NCI-H146 treated with DMSO at 0.1 percent for 48 hours (cell line): ENCODE data around the gene ZNF175.

ENCODE experiments used
- DNase-seq: peaks from one replicate; lab custom pipeline; 2025; ENCODE audit not compliant: unreplicated experiment; lab: John Stamatoyannopoulos, UW

The ZNF175 gene

DNA sequence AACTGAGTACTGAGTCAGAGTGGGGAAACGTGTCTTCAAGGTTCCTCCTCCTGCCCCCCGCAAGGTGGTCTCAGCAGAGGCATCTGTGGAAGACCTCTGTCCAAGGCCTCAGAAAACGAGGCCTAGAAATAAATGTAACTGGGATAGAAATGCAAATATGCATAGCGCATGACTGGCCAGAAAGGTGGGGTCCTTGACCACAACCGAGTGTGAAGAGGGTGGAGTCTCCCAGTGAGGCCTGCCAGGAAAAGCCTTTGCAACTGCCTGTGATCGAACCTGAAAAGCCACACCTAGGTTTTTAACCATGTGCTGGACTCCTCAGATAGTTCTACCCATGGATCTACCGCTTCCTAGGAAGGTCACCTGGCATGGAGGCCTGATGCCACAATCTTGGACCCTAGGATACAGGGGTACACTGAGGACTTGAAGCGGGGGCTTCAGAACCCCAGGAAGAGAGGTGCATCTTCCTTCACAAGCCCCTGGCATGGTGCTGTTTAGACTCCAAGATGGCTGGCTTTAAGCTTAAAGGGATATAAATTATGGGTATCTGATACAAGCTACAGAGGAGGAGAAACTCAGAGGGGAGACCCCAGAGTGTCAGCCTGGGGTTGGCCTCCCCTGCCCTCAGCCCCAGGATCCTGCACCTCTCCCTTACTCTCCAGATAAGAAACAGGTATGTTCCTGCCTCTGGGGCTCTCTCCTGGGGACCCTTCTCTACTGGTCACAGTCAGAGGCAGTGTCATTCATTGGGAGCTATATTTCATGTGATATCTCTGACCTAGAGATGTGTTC lies 21.4 kb upstream of the ZNF175 start:
- DNase-seq, result no peak

GRCh38 chr19:51550848-51551672 lies 20.0 kb upstream of the ZNF175 start:
- no peak for DNase-seq

- no peak for DNase-seq
Measured at GRCh38 chr19:51551673-51552432, 19.2 kb upstream of the ZNF175 start.

GRCh38 chr19:51552608-51552995 lies 18.5 kb upstream of the ZNF175 start:
- DNase-seq, result no peak

- no peak for DNase-seq
Measured at GRCh38 chr19:51552996-51553725, 17.9 kb upstream of the ZNF175 start.

- no peak for DNase-seq
Measured at GRCh38 chr19:51559240-51559639, 11.8 kb upstream of the ZNF175 start.

DNA sequence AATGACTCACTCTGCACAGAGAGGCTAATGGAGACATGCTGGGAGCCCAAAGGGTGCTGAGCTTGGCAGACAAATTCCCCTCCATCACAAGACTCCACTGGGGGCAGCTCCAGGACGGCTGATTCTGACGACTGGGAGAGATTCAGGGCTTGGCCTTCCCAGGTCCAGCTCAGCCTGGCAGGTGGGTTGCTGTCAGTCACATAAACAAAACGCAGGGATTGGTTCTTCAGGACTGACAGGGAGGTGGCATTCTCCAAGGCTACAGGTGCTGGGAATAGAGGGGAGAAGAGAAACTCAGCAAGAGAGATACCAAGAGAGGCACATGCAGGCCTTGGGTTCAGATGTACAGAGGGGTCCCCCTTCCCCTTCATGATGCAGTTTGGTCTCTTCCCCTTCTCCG lies 10.7 kb upstream of the ZNF175 start:
- no peak for DNase-seq

DNA sequence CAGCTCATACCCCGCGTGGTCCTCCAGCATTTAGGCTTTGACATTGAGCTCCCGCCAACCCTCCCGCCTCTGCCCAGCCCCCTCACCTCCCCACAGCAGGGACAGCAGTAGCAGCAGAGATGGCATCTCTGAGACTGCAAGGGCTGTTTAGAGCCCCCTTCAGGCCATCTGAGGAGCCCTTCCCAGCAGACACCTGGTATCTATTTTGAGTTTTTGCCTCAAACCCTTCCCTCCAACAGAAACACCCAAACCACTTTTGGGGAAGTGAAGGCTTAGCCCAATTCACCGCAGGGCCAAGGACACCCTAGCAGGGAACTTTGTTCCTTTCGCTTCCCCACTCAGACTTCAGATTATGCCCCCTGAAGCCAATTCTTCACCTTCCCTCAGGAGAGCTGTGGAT lies 6.3 kb upstream of the ZNF175 start:
- no peak for DNase-seq

DNA sequence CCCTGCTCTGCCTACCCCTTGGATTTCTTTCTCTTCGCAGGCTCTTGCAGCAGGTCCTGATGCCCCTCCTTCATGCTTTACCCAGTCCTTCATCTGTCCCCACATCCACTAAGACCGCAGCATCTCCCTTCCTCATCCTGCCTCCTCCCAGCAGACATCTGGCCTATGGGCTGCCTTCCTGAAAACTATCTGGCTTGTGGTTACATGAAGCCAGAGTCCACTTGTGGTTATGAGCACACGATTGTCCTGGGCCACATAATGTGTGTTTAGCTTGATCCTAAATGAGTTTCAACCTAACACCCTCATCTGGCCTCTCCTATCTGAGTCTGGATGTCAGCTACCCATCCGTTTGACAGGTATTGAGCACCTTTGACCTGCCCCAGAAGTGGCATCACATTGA lies 5.5 kb upstream of the ZNF175 start:
- DNase-seq, result no peak

DNA sequence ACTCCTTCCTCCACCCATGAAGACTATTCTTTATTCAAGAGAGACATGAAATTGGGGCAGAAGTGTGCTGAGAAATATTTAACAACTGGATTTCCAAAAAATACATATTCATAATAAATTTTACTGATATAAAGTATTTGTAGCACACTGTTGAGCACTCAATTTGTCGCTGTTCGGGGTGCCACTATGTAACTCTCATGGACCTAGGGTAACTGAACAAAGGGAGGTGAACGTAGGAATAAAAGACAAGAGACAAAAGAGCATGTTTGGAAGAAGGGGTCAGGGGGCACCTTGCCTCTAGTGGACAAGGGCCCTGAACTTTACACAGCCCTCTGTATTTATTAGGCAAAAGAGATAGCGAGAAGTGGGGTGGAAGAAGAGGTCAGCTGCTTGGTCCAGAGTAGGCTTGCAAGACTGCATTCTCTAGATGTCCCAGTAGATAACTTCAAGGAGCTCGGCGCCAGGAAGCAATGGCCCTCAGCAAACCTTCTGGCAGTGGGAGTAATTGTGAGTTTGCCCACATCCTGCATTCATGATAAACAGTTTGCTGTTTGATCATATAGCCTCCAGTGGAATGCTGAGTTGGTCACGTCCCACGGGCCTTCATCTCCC lies 4.5 kb upstream of the ZNF175 start:
- DNase-seq, result no peak

- DNase-seq, result no peak
Measured at GRCh38 chr19:51567583-51567982, 3.5 kb upstream of the ZNF175 start.

DNA sequence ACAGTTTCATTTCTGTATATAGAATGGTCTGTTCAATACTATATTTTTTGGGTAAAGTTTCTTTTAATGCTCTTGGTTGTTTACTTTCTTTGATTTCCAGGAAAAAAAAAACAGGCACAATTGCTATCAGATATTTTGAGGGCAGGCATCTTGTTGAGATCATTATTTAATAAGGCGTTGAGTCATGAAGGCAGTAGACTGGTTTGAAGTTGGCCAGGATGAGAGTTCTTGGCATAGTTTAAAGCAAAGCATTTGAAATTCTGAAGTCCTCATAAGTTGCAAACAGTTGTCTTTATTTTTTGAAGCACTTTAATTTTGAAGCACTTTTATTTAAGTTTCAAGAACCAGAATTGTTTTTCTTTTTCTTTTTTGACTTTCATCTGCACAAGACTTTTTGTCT lies 2.6 kb upstream of the ZNF175 start:
- DNase-seq, result no peak

- DNase-seq, result no peak
Measured at GRCh38 chr19:51571599-51571998, 516 bp downstream of the ZNF175 start.

DNA sequence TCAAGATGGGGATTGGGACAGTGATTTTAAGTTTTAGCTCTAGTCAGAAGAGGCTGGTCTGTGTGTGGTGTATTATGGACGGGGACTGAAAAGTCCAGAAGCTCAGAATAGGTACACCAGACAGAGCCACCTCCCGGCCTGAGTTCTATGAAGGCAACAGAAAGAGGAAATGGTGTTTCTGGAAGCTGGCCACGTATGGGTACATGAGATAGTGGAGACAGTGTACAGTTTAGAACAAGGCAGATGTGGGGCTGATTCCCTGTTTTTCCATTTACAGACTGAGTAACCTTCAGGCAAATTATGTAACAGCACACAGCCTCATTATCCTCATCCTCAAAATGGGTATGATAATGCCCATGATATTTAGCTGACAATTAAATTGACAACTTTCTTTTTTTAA lies 1.3 kb downstream of the ZNF175 start:
- no peak for DNase-seq

- DNase-seq, result no peak
Measured at GRCh38 chr19:51572908-51573307, 1.8 kb downstream of the ZNF175 start.

GRCh38 chr19:51573331-51573730 lies 2.2 kb downstream of the ZNF175 start:
- no peak for DNase-seq

DNA sequence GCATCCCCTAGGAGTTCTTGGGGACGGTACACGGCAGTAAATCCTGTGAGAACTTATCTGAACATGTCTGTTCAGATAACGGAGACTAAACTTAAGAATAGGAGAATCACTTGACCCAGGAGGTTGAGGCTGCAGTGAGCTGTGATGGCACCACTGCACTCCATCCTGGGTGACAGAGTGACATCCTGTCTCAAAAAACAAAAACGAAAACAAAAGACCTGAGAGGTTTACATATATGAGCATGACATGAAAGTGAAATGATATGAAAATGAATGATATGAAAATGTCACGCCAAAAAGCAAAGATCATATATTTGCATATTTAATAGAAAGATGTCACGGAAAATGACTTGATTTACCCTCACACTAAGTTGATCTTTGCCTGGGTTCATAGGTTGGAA lies 5.8 kb downstream of the ZNF175 start:
- DNase-seq, result no peak

GRCh38 chr19:51586103-51586728 lies 15.1 kb downstream of the ZNF175 start:
- DNase-seq, result no peak

GRCh38 chr19:51586799-51587198 lies 15.7 kb downstream of the ZNF175 start:
- no peak for DNase-seq
